AG04450 (cell line): ENCODE data around the gene KHK. TPM values are rescaled to one million over a fixed set of nuclear protein-coding genes. Genes with fewer than 3 reads are reported as not detected.

Experiments used
- CTCF ChIA-PET: fragments of 300-600, 350-600 bp; formaldehyde crosslinking; extraction: SDS; loops from one replicate; lab custom pipeline; 2022; ENCODE audit warnings: antibody characterized with exemption, inconsistent platforms; lab: Charles Lee
- POLR2A ChIA-PET: fragments of 350-600 bp; formaldehyde crosslinking; extraction: SDS; loops from one replicate; lab custom pipeline; 2021; ENCODE audit warnings: antibody characterized with exemption, inconsistent platforms; lab: Yijun Ruan, JAX
- DNase-seq: peaks from one replicate; pipeline ENCODE4 v3.0.0-alpha.2; 2011; ENCODE audit warnings: low read depth, low spot score
- H3K27ac ChIP-seq: one replicate; pipeline ENCODE4 v1.5.1; 2012; ENCODE audit warnings: low read depth, low read length, control low read depth
- H3K27me3 ChIP-seq: one replicate; pipeline ENCODE4 v1.6.0; 2012; ENCODE audit warnings: low read length; ENCODE audit not compliant: control insufficient read depth, insufficient read depth
- H3K4me3 ChIP-seq: 2 replicates; pipeline ENCODE4 v1.5.1; 2011; ENCODE audit warnings: mild to moderate bottlenecking, low read depth, low read length, control low read depth
- H3K9me3 ChIP-seq: 2 replicates; pipeline ENCODE4 v1.5.1; 2012; ENCODE audit warnings: low read length; ENCODE audit not compliant: control insufficient read depth, insufficient read depth
- polyA plus RNA-seq: library from polyadenylated mRNA; depleted of rRNA; stranded (reverse); fragments of >200 nt; gene quantifications from 2 replicates; pipeline ENCODE4 v1.2.3, GENCODE V29; 2011
- TF ChIP-seq, protein P1 (sequence below): IDR thresholded peaks from 2 replicates; pipeline ENCODE4 v1.5.1; 2011; ENCODE audit warnings: low read depth, low read length, control low read depth, inconsistent platforms

KHK gene
- polyA plus RNA-seq, 1 experiment: 0.37 TPM

DNA sequence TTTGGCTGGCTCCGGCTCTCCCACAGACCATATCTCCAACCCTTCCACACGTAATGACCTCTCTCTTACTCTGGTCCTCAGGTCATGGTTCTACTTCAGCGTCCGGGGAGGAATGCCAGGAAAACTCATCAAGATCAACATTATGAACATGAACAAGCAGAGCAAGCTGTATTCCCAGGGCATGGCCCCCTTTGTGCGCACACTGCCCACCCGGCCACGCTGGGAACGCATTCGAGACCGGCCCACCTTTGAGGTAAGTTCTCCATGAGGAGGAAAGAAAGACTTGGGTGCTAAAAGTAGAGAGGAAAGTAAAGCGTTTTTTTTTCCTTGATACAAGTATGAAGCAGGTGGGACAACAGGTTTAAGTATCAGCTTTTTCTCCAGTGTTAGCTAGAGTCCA lies 33.3 kb upstream of the KHK start:
- ChIA-PET POLR2A (interaction anchor here (1.5 to 7.6 kb wide), 4 partner anchors 10 to 31 kb away, joined by 4 to 53 read pairs (median 24); partner anchors contain the start of genes EMILIN1, KHK and OST4), CTCF (interaction anchor here (1.6 kb wide), 1 partner anchor 20 kb away, joined by 4 read pairs; no protein-coding TSS in a partner anchor)
- H3K27ac ChIP-seq: no peak overlapping the region
- TF ChIP-seq, protein P1, sequence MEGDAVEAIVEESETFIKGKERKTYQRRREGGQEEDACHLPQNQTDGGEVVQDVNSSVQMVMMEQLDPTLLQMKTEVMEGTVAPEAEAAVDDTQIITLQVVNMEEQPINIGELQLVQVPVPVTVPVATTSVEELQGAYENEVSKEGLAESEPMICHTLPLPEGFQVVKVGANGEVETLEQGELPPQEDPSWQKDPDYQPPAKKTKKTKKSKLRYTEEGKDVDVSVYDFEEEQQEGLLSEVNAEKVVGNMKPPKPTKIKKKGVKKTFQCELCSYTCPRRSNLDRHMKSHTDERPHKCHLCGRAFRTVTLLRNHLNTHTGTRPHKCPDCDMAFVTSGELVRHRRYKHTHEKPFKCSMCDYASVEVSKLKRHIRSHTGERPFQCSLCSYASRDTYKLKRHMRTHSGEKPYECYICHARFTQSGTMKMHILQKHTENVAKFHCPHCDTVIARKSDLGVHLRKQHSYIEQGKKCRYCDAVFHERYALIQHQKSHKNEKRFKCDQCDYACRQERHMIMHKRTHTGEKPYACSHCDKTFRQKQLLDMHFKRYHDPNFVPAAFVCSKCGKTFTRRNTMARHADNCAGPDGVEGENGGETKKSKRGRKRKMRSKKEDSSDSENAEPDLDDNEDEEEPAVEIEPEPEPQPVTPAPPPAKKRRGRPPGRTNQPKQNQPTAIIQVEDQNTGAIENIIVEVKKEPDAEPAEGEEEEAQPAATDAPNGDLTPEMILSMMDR: no peak
- H3K9me3 ChIP-seq: no peaks in the 10 kb centered on the region; the same call in 1 of the 2 replicates
- no peaks in the 10 kb centered on the region for H3K27me3 ChIP-seq
- DNase-seq: no peak
- no peak overlapping the region for H3K4me3 ChIP-seq

DNA sequence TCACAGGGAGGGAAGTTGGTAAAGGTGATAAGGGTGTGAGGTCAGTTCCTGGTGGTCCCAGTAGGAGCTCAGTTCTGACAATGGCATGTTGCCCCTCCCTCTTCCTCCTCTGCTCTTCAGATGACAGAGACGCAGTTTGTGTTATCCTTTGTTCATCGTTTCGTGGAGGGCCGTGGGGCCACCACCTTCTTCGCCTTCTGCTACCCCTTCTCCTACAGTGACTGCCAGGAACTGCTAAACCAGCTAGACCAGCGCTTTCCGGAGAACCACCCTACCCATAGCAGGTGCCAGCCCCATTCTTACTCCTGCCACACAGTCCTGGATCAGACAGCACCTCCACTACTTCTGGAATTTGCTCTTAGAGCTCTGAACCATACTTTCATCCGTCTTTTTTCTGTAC lies 32.8 kb upstream of the KHK start:
- Histone ChIP-seq H3K27me3 (no peaks in the 10 kb centered on the region), H3K27ac (no peak overlapping the region), H3K9me3 (no peaks in the 10 kb centered on the region; the same call in 1 of the 2 replicates), H3K4me3 (no peak overlapping the region)
- TF ChIP-seq, protein P1: no peak
- ChIA-PET CTCF (interaction anchor here (1.0 to 1.6 kb wide), 3 partner anchors 19 to 207 kb away, joined by 3 to 4 read pairs (median 4); no protein-coding TSS in a partner anchor), POLR2A (interaction anchor here (0.6 to 7.6 kb wide), 5 partner anchors 18 to 255 kb away, joined by 3 to 53 read pairs (median 5); partner anchors contain the start of genes EMILIN1, KHK and OST4)
- DNase-seq: no peak

DNA sequence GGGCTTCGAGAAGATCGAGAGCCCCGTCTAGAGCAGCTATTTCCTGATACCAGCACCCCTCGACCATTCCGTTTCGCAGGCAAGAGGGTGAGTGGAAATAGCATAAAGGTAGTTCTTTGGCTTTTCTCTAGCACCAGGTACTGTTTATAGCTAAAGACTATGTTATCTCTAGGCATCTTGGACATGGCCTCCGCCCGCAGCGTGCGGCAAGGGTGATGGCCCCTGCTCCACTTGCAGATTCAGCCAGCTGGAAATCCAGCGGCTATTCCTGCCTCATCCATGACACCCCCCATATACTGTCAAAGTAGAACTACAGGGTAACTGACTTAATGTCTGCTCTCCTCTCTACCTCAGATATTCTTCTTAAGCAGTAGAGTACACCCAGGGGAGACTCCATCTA lies 31.9 kb upstream of the KHK start:
- POLR2A ChIA-PET: interaction anchor here (0.6 to 7.6 kb wide), 3 partner anchors 8 to 30 kb away, joined by 4 to 53 read pairs (median 4); partner anchors contain the start of gene KHK

DNA sequence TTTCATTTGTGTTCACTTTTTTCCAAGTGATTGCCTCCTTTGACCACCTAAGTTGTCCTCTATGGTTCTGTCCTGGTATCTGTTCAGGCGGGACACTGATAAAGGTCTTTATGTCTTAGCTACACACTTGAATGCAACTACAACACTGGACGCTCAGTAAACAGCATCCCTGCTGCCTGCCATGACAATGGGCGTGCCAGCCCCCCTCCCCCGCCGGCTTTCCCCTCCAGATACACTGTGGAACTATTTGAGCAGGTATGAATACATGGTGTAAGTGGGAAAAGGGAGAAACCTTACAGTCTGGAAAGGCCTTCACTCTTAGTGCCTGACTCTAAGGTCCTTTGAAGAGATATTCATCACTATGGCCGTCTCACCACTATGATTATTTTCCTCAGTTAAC lies 29.4 kb upstream of the KHK start:
- no peak overlapping the region for H3K4me3 ChIP-seq
- CTCF ChIA-PET: interaction anchor here (1.2 kb wide), 1 partner anchor 24 kb away, joined by 3 read pairs; no protein-coding TSS in a partner anchor
- no peaks in the 10 kb centered on the region for H3K27me3 ChIP-seq
- H3K27ac ChIP-seq: no peak overlapping the region
- POLR2A ChIA-PET: interaction anchor here (2.2 kb wide), 1 partner anchor 24 kb away, joined by 6 read pairs; no protein-coding TSS in a partner anchor
- H3K9me3 ChIP-seq: no peaks in the 10 kb centered on the region
- no peak for DNase-seq
- TF ChIP-seq, protein P1: no peak

More for the DNA sequence above, 31.9 kb upstream of the KHK start:
- H3K4me3 ChIP-seq: no peak overlapping the region
- CTCF ChIA-PET: interaction anchor here (0.7 to 1.4 kb wide), 3 partner anchors 13 to 208 kb away, joined by 3 to 4 read pairs (median 3); no protein-coding TSS in a partner anchor
- TF ChIP-seq, protein P1: no peak
- H3K27ac ChIP-seq: no peak overlapping the region
- no peaks in the 10 kb centered on the region; the same call in 1 of the 2 replicates for H3K9me3 ChIP-seq
- no peak for DNase-seq
- no peaks in the 10 kb centered on the region for H3K27me3 ChIP-seq

DNA sequence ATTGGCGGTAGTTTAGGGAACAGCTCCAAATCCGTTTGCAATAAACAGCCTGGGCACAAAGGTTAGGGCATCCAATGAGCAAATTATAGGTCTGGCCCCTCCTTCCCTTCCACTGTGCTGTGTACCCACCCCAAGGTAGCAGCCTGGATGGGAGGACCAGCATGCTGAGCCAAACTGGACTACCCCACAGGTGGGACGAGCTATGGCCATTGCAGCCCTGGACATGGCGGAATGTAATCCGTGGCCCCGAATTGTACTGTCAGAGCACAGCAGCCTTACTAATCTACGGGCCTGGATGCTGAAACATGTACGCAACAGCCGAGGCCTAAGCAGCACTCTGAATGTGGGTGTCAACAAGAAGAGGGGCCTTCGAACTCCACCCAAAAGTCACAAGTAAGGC lies 28.4 kb upstream of the KHK start:
- TF ChIP-seq, protein P1: no peak
- ChIA-PET CTCF (no interaction called here), POLR2A (interaction anchor here (0.9 to 3.0 kb wide), 5 partner anchors 8 to 222 kb away, joined by 4 to 10 read pairs (median 4); partner anchors contain the start of gene OST4)
- Histone ChIP-seq H3K9me3 (no peaks in the 10 kb centered on the region), H3K27ac (no peak overlapping the region), H3K27me3 (no peaks in the 10 kb centered on the region), H3K4me3 (no peak overlapping the region)
- DNase-seq: no peak
